GM23338 (cell line): ENCODE measurements around the gene TMEM43.

ENCODE experiments used
- CTCF ChIP-seq, 2 experiments: fragments of 200-600 bp in 1 of 2; sonication (generic) in 1 of 2; conservative IDR thresholded peaks; 2 replicates each; pipeline versions ENCODE4 v1.5.1 to v1.6.1; 2016 to 2017; ENCODE audit warnings: antibody characterized with exemption in 2 of 2, low read depth in 2 of 2, mild to moderate bottlenecking in 2 of 2, moderate library complexity in 1 of 2
- EZH2 ChIP-seq: fragments of 200-600 bp; sonication (generic); IDR thresholded peaks from one replicate; pipeline ENCODE4 v1.8.0; 2017; ENCODE audit warnings: antibody characterized with exemption, mild to moderate bottlenecking, low read depth; ENCODE audit not compliant: unreplicated experiment
- EZH2phosphoT487 ChIP-seq: fragments of 200-600 bp; sonication (generic); IDR thresholded peaks from one replicate; pipeline ENCODE4 v1.8.1; 2018; ENCODE audit warnings: antibody characterized with exemption; ENCODE audit not compliant: unreplicated experiment
- POLR2AphosphoS5 ChIP-seq: IDR thresholded peaks from 2 replicates; pipeline ENCODE4 v1.6.1; 2016; ENCODE audit warnings: antibody characterized with exemption, low read depth
- REST ChIP-seq: IDR thresholded peaks from one replicate; pipeline ENCODE4 v1.6.1; 2018; ENCODE audit warnings: antibody characterized with exemption; ENCODE audit not compliant: unreplicated experiment
- ZNF331 ChIP-seq: fragments of 250-450 bp; sonication (Bioruptor Pico); IDR thresholded peaks from 2 replicates; pipeline ENCODE4 v1.5.0; 2020; ENCODE audit warnings: low read depth, mild to moderate bottlenecking, moderate library complexity

DNA sequence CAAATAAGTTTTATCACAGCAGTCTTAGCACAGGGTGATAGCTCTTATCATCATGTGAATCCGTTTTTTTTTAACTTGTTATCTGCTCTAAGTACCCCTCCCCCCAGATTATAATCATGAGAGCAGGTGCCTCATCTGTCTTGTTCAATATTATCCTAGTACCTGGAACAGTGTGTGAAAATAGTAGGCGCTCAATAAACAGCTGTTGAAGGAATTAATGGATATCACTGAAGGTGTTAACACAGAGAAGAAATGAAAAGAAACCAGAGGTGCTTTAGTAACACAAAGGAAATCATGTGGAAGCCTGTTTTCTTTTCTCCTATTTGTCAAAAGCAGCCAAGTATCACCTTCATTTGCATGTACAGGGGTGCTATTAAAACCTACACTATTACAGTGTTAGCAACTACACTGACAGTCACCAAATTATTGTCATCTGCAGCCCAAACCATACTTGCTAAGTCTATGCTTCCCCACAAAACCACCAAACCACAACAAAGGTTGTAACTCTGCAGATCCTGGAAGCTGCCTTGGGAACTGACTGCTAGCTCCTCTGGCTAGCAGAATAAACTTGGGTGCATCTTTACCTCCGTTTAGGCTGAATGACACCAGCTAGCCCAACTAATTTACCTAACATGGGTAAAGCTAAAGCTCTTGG lies 50.7 kb downstream of the TMEM43 start:
- TF ChIP-seq REST, result no peak
- TF ChIP-seq CTCF (conservative IDR thresholded peaks at IDR 0.05; ENCODE audit: low read depth in 2 of 2), result no peak
- TF ChIP-seq ZNF331 (CRISPR knock-in tag), result no peak
- no peak for TF ChIP-seq EZH2
- TF ChIP-seq POLR2AphosphoS5, result no peak
- TF ChIP-seq EZH2phosphoT487, result no peak
